ENCODE results near the gene MET. TPM values are rescaled to one million over a fixed set of nuclear protein-coding genes. Genes with fewer than 3 reads are reported as not detected.
"Not testable (repeated sequence)": the region's sequence is repeated elsewhere in the genome, so short reads cannot be mapped to it uniquely, and the experiment has no call there.

MET gene
- total RNA-seq, 2 experiments from 2014 or later = not detected

DNA sequence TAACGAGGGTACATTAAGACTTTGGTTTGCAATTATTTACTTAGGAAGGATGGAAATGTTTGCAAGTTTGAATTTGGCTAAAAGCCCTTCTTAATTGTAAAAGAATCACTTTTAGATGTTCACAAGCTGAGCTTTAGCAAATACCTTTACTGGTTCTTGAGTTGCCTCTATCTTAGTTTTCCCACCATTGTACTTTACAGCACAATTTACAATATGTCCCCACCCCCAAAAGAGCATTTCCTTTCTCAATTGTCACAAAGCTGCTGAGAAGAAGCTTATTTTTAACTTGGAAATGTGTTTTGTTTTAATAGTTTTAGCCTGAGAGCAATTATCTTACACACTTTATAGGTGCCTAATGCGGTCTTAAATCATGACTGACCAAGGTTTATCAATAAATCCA, 81.1 kb downstream of the MET start:
- ChIA-PET POLR2A (no interaction called here), CTCF (no interaction called here)
- Mint-ChIP-seq H3K36me3 (ENCODE audit: low read depth) (no peaks in the 10 kb centered on the region), H3K27ac (no peak overlapping the region), H3K27me3 (ENCODE audit: low read depth) (no peaks in the 10 kb centered on the region), H3K9me3 (ENCODE audit: insufficient read depth) (no peaks in the 10 kb centered on the region), H3K4me3 (no peak overlapping the region), H3K4me1 (ENCODE audit: low read depth) (no peaks in the 10 kb centered on the region)
- ATAC-seq (no peak), DNase-seq (no peak)

DNA sequence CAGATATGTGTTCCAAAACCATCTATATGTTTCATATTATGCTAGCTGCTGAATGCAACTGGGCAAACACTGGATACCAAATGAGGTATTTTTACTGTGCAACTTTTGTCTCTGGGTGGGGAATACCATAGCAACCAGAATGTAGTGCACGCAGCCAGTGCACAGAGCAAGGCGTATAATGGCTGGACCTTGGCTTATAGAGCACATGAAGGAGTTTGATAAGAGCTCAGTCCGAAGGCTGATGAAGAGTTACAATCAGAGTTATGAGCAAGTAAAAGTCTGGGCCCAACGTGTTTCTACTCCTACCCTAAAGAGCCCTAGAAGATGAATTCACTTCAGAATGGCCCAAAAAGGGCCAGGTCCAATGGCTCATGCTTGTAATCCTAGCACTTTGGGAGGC, 82.2 kb downstream of the MET start:
- Mint-ChIP-seq H3K36me3 (ENCODE audit: low read depth) (no peaks in the 10 kb centered on the region), H3K4me3 (no peak overlapping the region), H3K4me1 (ENCODE audit: low read depth) (no peaks in the 10 kb centered on the region), H3K9me3 (ENCODE audit: insufficient read depth) (no peaks in the 10 kb centered on the region), H3K27me3 (ENCODE audit: low read depth) (peaks cover under 1% of the 10 kb centered on the region), H3K27ac (no peak overlapping the region)
- ATAC-seq = no peak
- CTCF ChIA-PET = no interaction called here
- POLR2A ChIA-PET = interaction anchor here (0.7 kb wide), 1 partner anchor 658 kb away, joined by 3 read pairs; no protein-coding TSS in a partner anchor
- no peak for DNase-seq

DNA sequence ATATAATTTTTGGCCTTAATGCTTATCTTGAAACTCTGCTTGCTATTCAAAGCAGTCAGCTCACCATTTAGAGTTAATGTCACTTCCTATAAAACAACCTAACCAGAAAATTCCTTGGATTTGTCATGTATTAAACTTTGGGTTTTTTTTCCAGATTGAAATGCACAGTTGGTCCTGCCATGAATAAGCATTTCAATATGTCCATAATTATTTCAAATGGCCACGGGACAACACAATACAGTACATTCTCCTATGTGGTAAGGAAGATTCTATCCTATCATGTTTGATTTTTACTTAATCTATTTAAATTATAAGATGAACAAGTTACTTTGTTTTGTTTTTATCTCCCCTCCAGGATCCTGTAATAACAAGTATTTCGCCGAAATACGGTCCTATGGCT, 85.3 kb downstream of the MET start:
- ChIA-PET POLR2A (no interaction called here), CTCF (no interaction called here)
- no peaks in the 10 kb centered on the region for H3K4me1 Mint-ChIP-seq (ENCODE audit: low read depth)
- H3K4me3 Mint-ChIP-seq = no peak overlapping the region
- no peaks in the 10 kb centered on the region for H3K36me3 Mint-ChIP-seq (ENCODE audit: low read depth)
- peaks cover 2% of the 10 kb centered on the region for H3K27me3 Mint-ChIP-seq (ENCODE audit: low read depth)
- no peak overlapping the region for H3K27ac Mint-ChIP-seq
- H3K9me3 Mint-ChIP-seq (ENCODE audit: insufficient read depth) = no peaks in the 10 kb centered on the region
- DNase-seq = no peak
- ATAC-seq = no peak

DNA sequence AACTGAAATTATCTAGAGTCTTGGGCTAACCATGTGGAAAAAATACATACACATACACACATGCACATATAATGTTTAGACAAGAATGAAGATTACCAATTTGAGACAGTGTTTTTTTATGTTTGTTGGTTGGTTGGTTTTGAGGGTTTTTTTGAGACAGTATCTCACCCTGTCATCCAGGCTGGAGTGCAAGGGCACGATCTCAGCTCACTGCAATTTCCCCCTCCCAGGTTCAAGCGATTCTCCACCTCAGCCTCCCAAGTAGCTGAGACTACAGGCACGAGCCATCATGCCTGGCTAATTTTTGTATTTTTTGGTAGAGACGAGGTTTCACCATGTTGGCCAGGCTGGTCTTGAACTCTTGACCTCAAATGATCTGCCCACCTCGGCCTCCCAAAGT, 87.6 kb downstream of the MET start:
- POLR2A ChIA-PET; CTCF ChIA-PET; H3K4me1 Mint-ChIP-seq (ENCODE audit: low read depth); H3K9me3 Mint-ChIP-seq (ENCODE audit: insufficient read depth); H3K36me3 Mint-ChIP-seq (ENCODE audit: low read depth); H3K27ac Mint-ChIP-seq; DNase-seq; H3K4me3 Mint-ChIP-seq; H3K27me3 Mint-ChIP-seq (ENCODE audit: low read depth); ATAC-seq: not testable (repeated sequence)

DNA sequence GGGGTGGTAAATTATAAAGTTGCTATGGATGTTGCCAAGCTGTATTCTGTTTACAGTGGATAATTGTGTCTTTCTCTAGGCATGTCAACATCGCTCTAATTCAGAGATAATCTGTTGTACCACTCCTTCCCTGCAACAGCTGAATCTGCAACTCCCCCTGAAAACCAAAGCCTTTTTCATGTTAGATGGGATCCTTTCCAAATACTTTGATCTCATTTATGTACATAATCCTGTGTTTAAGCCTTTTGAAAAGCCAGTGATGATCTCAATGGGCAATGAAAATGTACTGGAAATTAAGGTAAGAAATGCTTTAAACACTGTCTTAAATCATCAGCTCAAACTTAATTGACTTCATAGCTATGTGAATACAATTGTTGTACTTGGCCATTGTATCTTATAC, 91.0 kb downstream of the MET start:
- H3K27ac Mint-ChIP-seq = no peak overlapping the region
- ATAC-seq = no peak
- ChIA-PET POLR2A (no interaction called here), CTCF (no interaction called here)
- no peaks in the 10 kb centered on the region for H3K4me1 Mint-ChIP-seq (ENCODE audit: low read depth)
- H3K4me3 Mint-ChIP-seq = no peak overlapping the region
- no peaks in the 10 kb centered on the region for H3K9me3 Mint-ChIP-seq (ENCODE audit: insufficient read depth)
- no peaks in the 10 kb centered on the region for H3K36me3 Mint-ChIP-seq (ENCODE audit: low read depth)
- H3K27me3 Mint-ChIP-seq (ENCODE audit: low read depth) = peaks cover 2% of the 10 kb centered on the region
- DNase-seq = no peak

GRCh38 chr7:116763647-116764046, 91.7 kb downstream of the MET start:
- CTCF ChIA-PET = no interaction called here
- no peak overlapping the region for H3K27ac Mint-ChIP-seq

GRCh38 chr7:116766881-116767280, 94.9 kb downstream of the MET start:
- no peak overlapping the region for H3K27ac Mint-ChIP-seq
- H3K27me3 Mint-ChIP-seq (ENCODE audit: low read depth) = peaks cover 5% of the 10 kb centered on the region
- ATAC-seq (no peak), DNase-seq (no peak)
- CTCF ChIA-PET = no interaction called here
- no peaks in the 10 kb centered on the region for H3K9me3 Mint-ChIP-seq (ENCODE audit: insufficient read depth)
- H3K4me3 Mint-ChIP-seq = no peak overlapping the region
- POLR2A ChIA-PET = no interaction called here
- H3K36me3 Mint-ChIP-seq (ENCODE audit: low read depth) = no peaks in the 10 kb centered on the region
- no peaks in the 10 kb centered on the region for H3K4me1 Mint-ChIP-seq (ENCODE audit: low read depth)

More at GRCh38 chr7:116763647-116764046, 91.7 kb downstream of the MET start:
- POLR2A ChIA-PET = no interaction called here
- ATAC-seq = no peak
- peaks cover 2% of the 10 kb centered on the region for H3K27me3 Mint-ChIP-seq (ENCODE audit: low read depth)
- no peaks in the 10 kb centered on the region for H3K4me1 Mint-ChIP-seq (ENCODE audit: low read depth)
- H3K4me3 Mint-ChIP-seq = no peak overlapping the region
- DNase-seq = no peak
- H3K36me3 Mint-ChIP-seq (ENCODE audit: low read depth) = no peaks in the 10 kb centered on the region
- no peaks in the 10 kb centered on the region for H3K9me3 Mint-ChIP-seq (ENCODE audit: insufficient read depth)

DNA sequence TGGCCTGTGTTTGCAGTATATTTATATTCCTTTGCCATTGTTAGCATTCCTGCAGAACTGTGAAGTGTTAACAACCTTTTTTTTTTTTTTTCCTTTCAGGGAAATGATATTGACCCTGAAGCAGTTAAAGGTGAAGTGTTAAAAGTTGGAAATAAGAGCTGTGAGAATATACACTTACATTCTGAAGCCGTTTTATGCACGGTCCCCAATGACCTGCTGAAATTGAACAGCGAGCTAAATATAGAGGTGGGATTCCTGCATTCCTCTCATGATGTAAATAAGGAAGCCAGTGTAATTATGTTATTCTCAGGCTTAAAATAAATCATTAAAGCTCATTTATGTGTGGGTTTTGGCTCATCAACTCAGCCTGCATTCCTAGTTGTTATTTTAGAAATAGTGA, 97.5 kb downstream of the MET start:
- ATAC-seq = no peak
- CTCF ChIA-PET = no interaction called here
- no peak for DNase-seq
- Mint-ChIP-seq H3K4me3 (no peak overlapping the region), H3K27ac (no peak overlapping the region), H3K27me3 (ENCODE audit: low read depth) (peaks cover 8% of the 10 kb centered on the region), H3K9me3 (ENCODE audit: insufficient read depth) (no peaks in the 10 kb centered on the region), H3K4me1 (ENCODE audit: low read depth) (no peaks in the 10 kb centered on the region), H3K36me3 (ENCODE audit: low read depth) (no peaks in the 10 kb centered on the region)
- POLR2A ChIA-PET = no interaction called here

- no peak for ATAC-seq
- no peak for DNase-seq
- Mint-ChIP-seq H3K27me3 (ENCODE audit: low read depth) (peaks cover 8% of the 10 kb centered on the region), H3K36me3 (ENCODE audit: low read depth) (no peaks in the 10 kb centered on the region), H3K27ac (no peak overlapping the region), H3K4me1 (ENCODE audit: low read depth) (no peaks in the 10 kb centered on the region), H3K4me3 (no peak overlapping the region), H3K9me3 (ENCODE audit: insufficient read depth) (no peaks in the 10 kb centered on the region)
- ChIA-PET POLR2A (no interaction called here), CTCF (no interaction called here)
Measured at GRCh38 chr7:116770941-116771340, 98.9 kb downstream of the MET start.

DNA sequence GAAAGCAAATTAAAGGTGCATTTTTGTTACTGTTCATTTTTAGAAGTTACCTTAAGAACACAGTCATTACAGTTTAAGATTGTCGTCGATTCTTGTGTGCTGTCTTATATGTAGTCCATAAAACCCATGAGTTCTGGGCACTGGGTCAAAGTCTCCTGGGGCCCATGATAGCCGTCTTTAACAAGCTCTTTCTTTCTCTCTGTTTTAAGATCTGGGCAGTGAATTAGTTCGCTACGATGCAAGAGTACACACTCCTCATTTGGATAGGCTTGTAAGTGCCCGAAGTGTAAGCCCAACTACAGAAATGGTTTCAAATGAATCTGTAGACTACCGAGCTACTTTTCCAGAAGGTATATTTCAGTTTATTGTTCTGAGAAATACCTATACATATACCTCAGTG, 99.6 kb downstream of the MET start:
- ChIA-PET POLR2A (no interaction called here), CTCF (interaction anchor here (1.0 kb wide), 1 partner anchor 15 kb away, joined by 3 read pairs; no protein-coding TSS in a partner anchor)
- no peaks in the 10 kb centered on the region for H3K4me1 Mint-ChIP-seq (ENCODE audit: low read depth)
- H3K36me3 Mint-ChIP-seq (ENCODE audit: low read depth) = no peaks in the 10 kb centered on the region
- ATAC-seq (no peak), DNase-seq (no peak)
- H3K9me3 Mint-ChIP-seq (ENCODE audit: insufficient read depth) = no peaks in the 10 kb centered on the region
- no peak overlapping the region for H3K27ac Mint-ChIP-seq
- peaks cover 8% of the 10 kb centered on the region for H3K27me3 Mint-ChIP-seq (ENCODE audit: low read depth)
- H3K4me3 Mint-ChIP-seq = no peak overlapping the region

DNA sequence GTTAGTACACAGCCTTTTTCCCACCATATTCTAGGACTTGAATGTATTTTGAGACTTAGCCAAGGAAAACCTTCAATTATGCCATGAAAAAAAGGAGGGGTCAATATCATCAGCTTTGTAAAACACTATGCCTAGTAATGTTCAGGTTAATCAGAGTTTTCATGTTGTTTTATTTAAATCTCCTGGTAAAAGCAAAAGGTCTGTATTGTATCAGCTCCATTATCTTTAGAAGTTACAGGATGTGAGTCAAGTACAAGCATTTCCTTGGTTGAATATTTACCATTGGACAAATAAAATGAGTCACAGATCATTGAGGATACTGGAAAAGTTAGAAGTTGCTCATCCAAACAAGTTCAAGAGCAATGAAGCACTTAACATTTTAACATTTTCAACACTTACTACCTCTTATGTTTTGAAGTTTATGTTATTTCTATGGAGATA, 100.4 kb downstream of the MET start:
- Mint-ChIP-seq H3K9me3 (ENCODE audit: insufficient read depth) (no peaks in the 10 kb centered on the region), H3K36me3 (ENCODE audit: low read depth) (no peaks in the 10 kb centered on the region), H3K4me1 (ENCODE audit: low read depth) (no peaks in the 10 kb centered on the region), H3K27me3 (ENCODE audit: low read depth) (peaks cover 8% of the 10 kb centered on the region), H3K4me3 (no peak overlapping the region), H3K27ac (no peak overlapping the region)
- ChIA-PET POLR2A (no interaction called here), CTCF (interaction anchor here (1.0 kb wide), 1 partner anchor 14 kb away, joined by 3 read pairs; no protein-coding TSS in a partner anchor)
- DNase-seq = no peak
- ATAC-seq = no peak

- Mint-ChIP-seq H3K27me3 (ENCODE audit: low read depth) (peaks cover 8% of the 10 kb centered on the region), H3K4me1 (ENCODE audit: low read depth) (no peaks in the 10 kb centered on the region), H3K4me3 (no peak overlapping the region), H3K27ac (no peak overlapping the region), H3K36me3 (ENCODE audit: low read depth) (no peaks in the 10 kb centered on the region), H3K9me3 (ENCODE audit: insufficient read depth) (no peaks in the 10 kb centered on the region)
- no peak for ATAC-seq
- POLR2A ChIA-PET = no interaction called here
- no peak for DNase-seq
- CTCF ChIA-PET = no interaction called here
Measured at GRCh38 chr7:116772926-116773749, 101.1 kb downstream of the MET start.

- Mint-ChIP-seq H3K9me3 (ENCODE audit: insufficient read depth) (no peaks in the 10 kb centered on the region), H3K27me3 (ENCODE audit: low read depth) (peaks cover 4% of the 10 kb centered on the region), H3K27ac (no peak overlapping the region), H3K4me1 (ENCODE audit: low read depth) (no peaks in the 10 kb centered on the region), H3K36me3 (ENCODE audit: low read depth) (no peaks in the 10 kb centered on the region), H3K4me3 (no peak overlapping the region)
- DNase-seq (no peak), ATAC-seq (no peak)
- ChIA-PET POLR2A (no interaction called here), CTCF (no interaction called here)
Measured at GRCh38 chr7:116776046-116776445, 104.0 kb downstream of the MET start.
